ENCODE data around the gene RILP. TPM values are rescaled to one million over a fixed set of nuclear protein-coding genes. Genes with fewer than 3 reads are reported as not detected.

RILP gene
- total and polyA plus RNA-seq, 10 of the 15 experiments (the other 5 are each of a cell fraction or from before 2014, with no cell fraction given): 0.60 to 6.1 (median 3.3) TPM; not detected in 1

GRCh38 chr17:1597861-1598342 is 51.8 kb downstream of the RILP start:
- Histone ChIP-seq H3K4me2 (ENCODE audit: control insufficient read depth, insufficient read depth) (no peak overlapping the region), H3K4me1 (ENCODE audit: control insufficient read depth, insufficient read depth, low read length) (peaks cover 6% of the 10 kb centered on the region), H3K9ac (ENCODE audit: control insufficient read depth, insufficient read depth, low read length) (no peak overlapping the region), H3K9me3 (replicated peaks; ENCODE audit: control insufficient read depth, insufficient read depth, low read length) (peaks cover 1% of the 10 kb centered on the region; the same call in 1 of the 3 replicates), H3K79me2 (ENCODE audit: control insufficient read depth, insufficient read depth, low read length) (no peaks in the 10 kb centered on the region), H3K4me3 (no peak overlapping the region), H4K20me1 (ENCODE audit: control insufficient read depth, insufficient read depth) (no peaks in the 10 kb centered on the region), H3K27me3 (replicated peaks in 1 of 2; ENCODE audit: control insufficient read depth in 2 of 2, insufficient read depth in 2 of 2, low read length in 1 of 2) (no peaks in the 10 kb centered on the region), H3K27ac (ENCODE audit: control insufficient read depth, insufficient read depth) (no peak overlapping the region), H3K36me3 (ENCODE audit: control insufficient read depth in 2 of 2, insufficient read depth in 2 of 2, low read length in 1 of 2) (no peaks in the 10 kb centered on the region), H2AFZ (ENCODE audit: control insufficient read depth, low read depth, low read length) (no peak overlapping the region)
- in situ Hi-C loops (cut with MboI): no loop called here
- ChIA-PET POLR2A (interaction anchor here (1.9 kb wide), 1 partner anchor 9 kb away, joined by 7 read pairs; no protein-coding TSS in a partner anchor), SMC1A (ENCODE audit: uncharacterized antibody, unreplicated experiment) (no interaction called here), RAD21 (ENCODE audit: unreplicated experiment) (interaction anchor here (0.7 kb wide), 1 partner anchor 358 kb away, joined by 4 read pairs; no protein-coding TSS in a partner anchor), CTCF (interaction anchor here (1.4 kb wide), 1 partner anchor 10 kb away, joined by 5 read pairs; no protein-coding TSS in a partner anchor)
- DNase-seq (ENCODE audit: low read depth, low spot score) (no peak), FAIRE-seq (no peak), ATAC-seq (no peak)
- 91% methylated on average over 14 of the region's 14 CpGs for WGBS (ENCODE audit: insufficient coverage, insufficient replicate concordance, low lambda C conversion rate, missing lambda C conversion rate)
- BruUV-seq (replicated peaks): no TSS peak
- intact Hi-C loops (cut with micrococcal nuclease; ENCODE audit: unreplicated experiment): no loop called here
- TF ChIP-seq NFYA (IDR thresholded peaks at IDR 0.05; ENCODE audit: borderline replicate concordance, low read depth, low read length): no peak

Small RNA genes within 50 kb of the gene (small RNA-seq; reads per million reads assigned to genes)
- gene RN7SL105P: not detected

Other genes starting within 250 kb of the RILP start
Only the 7 nearest of the 14 such genes appear.
- gene PITPNA, start 87.1 kb downstream of the RILP start, total RNA-seq (2014; rRNA removed): 24.6 and 24.8 TPM in 2 replicates
- 19.7 and 21.0 TPM in 2 replicates for gene PITPNA, start 87.1 kb downstream of the RILP start, total RNA-seq (2014; rRNA removed; fragmentation: Illumina TruSeq; extraction: Trizol)
- gene PITPNA, start 87.1 kb downstream of the RILP start, total RNA-seq (2021): 62.8 and 65.4 TPM in 2 replicates
- gene PITPNA, start 87.1 kb downstream of the RILP start, polyA plus RNA-seq (2011; rRNA removed): 45.6 and 58.4 TPM in 2 replicates
- 67.3 and 88.1 TPM in 2 replicates for gene PITPNA, start 87.1 kb downstream of the RILP start, polyA plus RNA-seq (2014; fragmentation: Illumina TruSeq; extraction: Trizol)
- gene PITPNA, start 87.1 kb downstream of the RILP start, polyA plus RNA-seq (2014; fragmentation: Nextera tagmentation; extraction: Ambion mirVana): 10 to 100 TPM; 11.0 to 14.6 TPM
- gene PITPNA, start 87.1 kb downstream of the RILP start, polyA plus RNA-seq (2014; rRNA removed): 50.4 and 51.8 TPM in 2 replicates
- gene PITPNA, start 87.1 kb downstream of the RILP start, polyA plus RNA-seq (2016; fragmentation: Nextera tagmentation; extraction: Ambion mirVana): 10 to 100 TPM in 1 of 2 experiments, 1 to 10 TPM in 1; 5.2 to 41.7 TPM
- gene SLC43A2, start 21.0 kb downstream of the RILP start, total RNA-seq (2014; rRNA removed): 9.4 and 11.6 TPM in 2 replicates
- 3.5 and 4.7 TPM in 2 replicates for gene SLC43A2, start 21.0 kb downstream of the RILP start, total RNA-seq (2014; rRNA removed; fragmentation: Illumina TruSeq; extraction: Trizol)
- 14.0 and 14.1 TPM in 2 replicates for gene SLC43A2, start 21.0 kb downstream of the RILP start, total RNA-seq (2021)
- 1.7 and 2.9 TPM in 2 replicates for gene SLC43A2, start 21.0 kb downstream of the RILP start, polyA plus RNA-seq (2011; rRNA removed)
- 1.6 and 3.9 TPM in 2 replicates for gene SLC43A2, start 21.0 kb downstream of the RILP start, polyA plus RNA-seq (2014; fragmentation: Illumina TruSeq; extraction: Trizol)
- gene SLC43A2, start 21.0 kb downstream of the RILP start, polyA plus RNA-seq (2014; fragmentation: Nextera tagmentation; extraction: Ambion mirVana): under 1 TPM; 0.03 to 0.13 TPM
- gene SLC43A2, start 21.0 kb downstream of the RILP start, polyA plus RNA-seq (2014; rRNA removed): 12.3 and 12.6 TPM in 2 replicates
- gene SLC43A2, start 21.0 kb downstream of the RILP start, polyA plus RNA-seq (2016; fragmentation: Nextera tagmentation; extraction: Ambion mirVana): 1 to 10 TPM; 6.7 to 7.4 TPM
- gene SCARF1, start 4.1 kb downstream of the RILP start, total RNA-seq (2014; rRNA removed): 0.73 and 1.1 TPM in 2 replicates
- 0.40 and 0.51 TPM in 2 replicates for gene SCARF1, start 4.1 kb downstream of the RILP start, total RNA-seq (2014; rRNA removed; fragmentation: Illumina TruSeq; extraction: Trizol)
- 1.4 and 1.7 TPM in 2 replicates for gene SCARF1, start 4.1 kb downstream of the RILP start, total RNA-seq (2021)
- 0.27 and 0.45 TPM in 2 replicates for gene SCARF1, start 4.1 kb downstream of the RILP start, polyA plus RNA-seq (2011; rRNA removed)
- gene SCARF1, start 4.1 kb downstream of the RILP start, polyA plus RNA-seq (2014; fragmentation: Illumina TruSeq; extraction: Trizol): 0.26 TPM in 1 of 2 replicates, not detected in the other
- gene SCARF1, start 4.1 kb downstream of the RILP start, polyA plus RNA-seq (2014; fragmentation: Nextera tagmentation; extraction: Ambion mirVana): under 1 TPM; 0.10 to 0.15 TPM
- 1.0 and 1.9 TPM in 2 replicates for gene SCARF1, start 4.1 kb downstream of the RILP start, polyA plus RNA-seq (2014; rRNA removed)
- gene SCARF1, start 4.1 kb downstream of the RILP start, polyA plus RNA-seq (2016; fragmentation: Nextera tagmentation; extraction: Ambion mirVana): under 1 TPM; 0.33 to 0.54 TPM
- 119 and 157 TPM in 2 replicates for gene PRPF8, start 35.0 kb upstream of the RILP start, total RNA-seq (2014; rRNA removed)
- gene PRPF8, start 35.0 kb upstream of the RILP start, total RNA-seq (2014; rRNA removed; fragmentation: Illumina TruSeq; extraction: Trizol): 75.0 and 77.2 TPM in 2 replicates
- gene PRPF8, start 35.0 kb upstream of the RILP start, total RNA-seq (2021): 313 and 337 TPM in 2 replicates
- gene PRPF8, start 35.0 kb upstream of the RILP start, polyA plus RNA-seq (2011; rRNA removed): 45.4 and 156 TPM in 2 replicates
- 193 and 227 TPM in 2 replicates for gene PRPF8, start 35.0 kb upstream of the RILP start, polyA plus RNA-seq (2014; fragmentation: Illumina TruSeq; extraction: Trizol)
- gene PRPF8, start 35.0 kb upstream of the RILP start, polyA plus RNA-seq (2014; fragmentation: Nextera tagmentation; extraction: Ambion mirVana): 100 to 1,000 TPM; 133 to 167 TPM
- gene PRPF8, start 35.0 kb upstream of the RILP start, polyA plus RNA-seq (2014; rRNA removed): 123 and 163 TPM in 2 replicates
- 100 to 1,000 TPM; 224 to 238 TPM for gene PRPF8, start 35.0 kb upstream of the RILP start, polyA plus RNA-seq (2016; fragmentation: Nextera tagmentation; extraction: Ambion mirVana)
- 0.05 and 0.06 TPM in 2 replicates for gene TLCD2, start 60.5 kb upstream of the RILP start, total RNA-seq (2014; rRNA removed)
- gene TLCD2, start 60.5 kb upstream of the RILP start, total RNA-seq (2014; rRNA removed; fragmentation: Illumina TruSeq; extraction: Trizol): 0.04 and 0.05 TPM in 2 replicates
- gene TLCD2, start 60.5 kb upstream of the RILP start, total RNA-seq (2021): 0.08 and 0.15 TPM in 2 replicates
- 0.01 and 0.03 TPM in 2 replicates for gene TLCD2, start 60.5 kb upstream of the RILP start, polyA plus RNA-seq (2011; rRNA removed)
- 0.06 TPM in 1 of 2 replicates, not detected in the other for gene TLCD2, start 60.5 kb upstream of the RILP start, polyA plus RNA-seq (2014; fragmentation: Illumina TruSeq; extraction: Trizol)
- under 1 TPM; 0.02 TPM for gene TLCD2, start 60.5 kb upstream of the RILP start, polyA plus RNA-seq (2014; fragmentation: Nextera tagmentation; extraction: Ambion mirVana)
- 0.11 and 0.13 TPM in 2 replicates for gene TLCD2, start 60.5 kb upstream of the RILP start, polyA plus RNA-seq (2014; rRNA removed)
- gene TLCD2, start 60.5 kb upstream of the RILP start, polyA plus RNA-seq (2016; fragmentation: Nextera tagmentation; extraction: Ambion mirVana): not detected
- 15.1 and 16.0 TPM in 2 replicates for gene WDR81, start 74.8 kb upstream of the RILP start, total RNA-seq (2014; rRNA removed)
- 3.8 and 5.0 TPM in 2 replicates for gene WDR81, start 74.8 kb upstream of the RILP start, total RNA-seq (2014; rRNA removed; fragmentation: Illumina TruSeq; extraction: Trizol)
- gene WDR81, start 74.8 kb upstream of the RILP start, total RNA-seq (2021): 19.0 and 22.4 TPM in 2 replicates
- gene WDR81, start 74.8 kb upstream of the RILP start, polyA plus RNA-seq (2011; rRNA removed): 1.4 and 2.8 TPM in 2 replicates
- gene WDR81, start 74.8 kb upstream of the RILP start, polyA plus RNA-seq (2014; fragmentation: Illumina TruSeq; extraction: Trizol): 0.54 and 4.0 TPM in 2 replicates
- under 1 TPM in 1 of 2 experiments, not detected in 1; 0.13 TPM for gene WDR81, start 74.8 kb upstream of the RILP start, polyA plus RNA-seq (2014; fragmentation: Nextera tagmentation; extraction: Ambion mirVana)
- gene WDR81, start 74.8 kb upstream of the RILP start, polyA plus RNA-seq (2014; rRNA removed): 15.1 and 17.5 TPM in 2 replicates
- 1 to 10 TPM; 7.3 to 8.5 TPM for gene WDR81, start 74.8 kb upstream of the RILP start, polyA plus RNA-seq (2016; fragmentation: Nextera tagmentation; extraction: Ambion mirVana)
- gene SERPINF2, start 93.0 kb upstream of the RILP start, total RNA-seq (2014; rRNA removed): 0.11 TPM in 1 of 2 replicates, not detected in the other
- 0.04 TPM in 1 of 2 replicates, not detected in the other for gene SERPINF2, start 93.0 kb upstream of the RILP start, total RNA-seq (2014; rRNA removed; fragmentation: Illumina TruSeq; extraction: Trizol)
- 0.21 and 0.40 TPM in 2 replicates for gene SERPINF2, start 93.0 kb upstream of the RILP start, total RNA-seq (2021)
- 0.14 TPM in 1 of 2 replicates, not detected in the other for gene SERPINF2, start 93.0 kb upstream of the RILP start, polyA plus RNA-seq (2011; rRNA removed)
- gene SERPINF2, start 93.0 kb upstream of the RILP start, polyA plus RNA-seq (2014; fragmentation: Illumina TruSeq; extraction: Trizol): not detected in 2 replicates
- not detected for gene SERPINF2, start 93.0 kb upstream of the RILP start, polyA plus RNA-seq (2014; fragmentation: Nextera tagmentation; extraction: Ambion mirVana)
- 0.03 TPM in 1 of 2 replicates, not detected in the other for gene SERPINF2, start 93.0 kb upstream of the RILP start, polyA plus RNA-seq (2014; rRNA removed)
- gene SERPINF2, start 93.0 kb upstream of the RILP start, polyA plus RNA-seq (2016; fragmentation: Nextera tagmentation; extraction: Ambion mirVana): not detected

Data from GM12878 (cell line).